Measurements from ENCODE around the gene ZMIZ1.

The ZMIZ1 gene

GRCh38 chr10:79066411-79067240, 2.1 kb upstream of the ZMIZ1 start:
- DNase-seq (ENCODE audit: low spot score), result no peak

- peak; percentile 58 for DNase-seq (ENCODE audit: low spot score)
These were observed 1.2 kb upstream of the ZMIZ1 start for GRCh38 chr10:79067241-79068202.

- no peak for DNase-seq (ENCODE audit: low spot score)
These were observed 584 bp upstream of the ZMIZ1 start for GRCh38 chr10:79068203-79068561.

- no peak for DNase-seq (ENCODE audit: low spot score)
These were observed 737 bp downstream of the ZMIZ1 start for GRCh38 chr10:79069325-79070080.

GRCh38 chr10:79070081-79070605, 1.4 kb downstream of the ZMIZ1 start:
- no peak for DNase-seq (ENCODE audit: low spot score)

GRCh38 chr10:79070606-79071395, 2.0 kb downstream of the ZMIZ1 start:
- DNase-seq (ENCODE audit: low spot score), result peak; percentile 47

- no peak for DNase-seq (ENCODE audit: low spot score)
These were observed 2.7 kb downstream of the ZMIZ1 start for GRCh38 chr10:79071396-79071923.

GRCh38 chr10:79072041-79072441, 3.3 kb downstream of the ZMIZ1 start:
- DNase-seq (ENCODE audit: low spot score), result no peak

- no peak for DNase-seq (ENCODE audit: low spot score)
These were observed 4.4 kb downstream of the ZMIZ1 start for GRCh38 chr10:79072994-79073645.

GRCh38 chr10:79073784-79074432, 5.1 kb downstream of the ZMIZ1 start:
- no peak for DNase-seq (ENCODE audit: low spot score)

- no peak for DNase-seq (ENCODE audit: low spot score)
These were observed 6.0 kb downstream of the ZMIZ1 start for GRCh38 chr10:79074732-79075131.

- no peak for DNase-seq (ENCODE audit: low spot score)
These were observed 6.7 kb downstream of the ZMIZ1 start for GRCh38 chr10:79075418-79075817.

GRCh38 chr10:79077488-79078173, 8.9 kb downstream of the ZMIZ1 start:
- no peak for DNase-seq (ENCODE audit: low spot score)

GRCh38 chr10:79078367-79079053, 9.7 kb downstream of the ZMIZ1 start:
- DNase-seq (ENCODE audit: low spot score), result no peak

- DNase-seq (ENCODE audit: low spot score), result no peak
These were observed 10.3 kb downstream of the ZMIZ1 start for GRCh38 chr10:79079054-79079397.

GRCh38 chr10:79079490-79080355, 11.0 kb downstream of the ZMIZ1 start:
- DNase-seq (ENCODE audit: low spot score), result no peak

GRCh38 chr10:79081353-79082034, 12.7 kb downstream of the ZMIZ1 start:
- DNase-seq (ENCODE audit: low spot score), result no peak

All from COLO829 (cell line).